HEK293 (cell line): ENCODE results near the gene AGMO.

Experiments used
- CTCF ChIA-PET: fragments of 350-600 bp; formaldehyde crosslinking; extraction: SDS; loops from one replicate; lab custom pipeline; 2021; ENCODE audit warnings: antibody characterized with exemption; lab: Yijun Ruan, JAX
- POLR2A ChIA-PET: fragments of 300-600 bp; formaldehyde crosslinking; extraction: SDS; loops from one replicate; lab custom pipeline; 2020; ENCODE audit warnings: antibody characterized with exemption, inconsistent platforms; lab: Yijun Ruan, JAX
- H3K27ac ChIP-seq: fragments of 200-500 bp; sonication (Bioruptor generic); 2 replicates; pipeline ENCODE4 v1.5.1; 2014; ENCODE audit warnings: low read depth, low read length, control low read depth, inconsistent platforms; ENCODE audit errors: extremely low read depth
- H3K36me3 ChIP-seq, 2 experiments: fragments of 200-500 bp in 1 of 2; sonication (Bioruptor generic) in 1 of 2; 1 replicate in 1 of 2; 2 replicates in 1 of 2; pipeline ENCODE4 v1.5.1; 2014 to 2017; ENCODE audit warnings: inconsistent platforms in 2 of 2, low read length in 2 of 2; ENCODE audit not compliant: control insufficient read depth in 2 of 2, insufficient read depth in 1 of 2
- H3K4me1 ChIP-seq: fragments of 200-500 bp; sonication (Bioruptor generic); 2 replicates; pipeline ENCODE4 v1.5.1; 2014; ENCODE audit warnings: mild to moderate bottlenecking, low read length, inconsistent platforms; ENCODE audit not compliant: control insufficient read depth, insufficient read depth
- H3K4me3 ChIP-seq: 2 replicates; pipeline ENCODE4 v1.5.1; 2011; ENCODE audit warnings: low read depth, mild to moderate bottlenecking, control low read depth, low read length, moderate library complexity
- H3K9me3 ChIP-seq: fragments of 200-500 bp; sonication (Bioruptor generic); 2 replicates; pipeline ENCODE4 v1.5.1; 2014; ENCODE audit warnings: low read depth, low read length, inconsistent platforms; ENCODE audit not compliant: control insufficient read depth, insufficient read depth
- GLI2 ChIP-seq: fragments of 450-650 bp; formaldehyde crosslinking; IDR thresholded peaks from 2 replicates; pipeline ENCODE4; 2017; ENCODE audit warnings: missing biosample characterization, missing genetic modification characterization, low read depth, borderline replicate concordance
- KLF16 ChIP-seq: fragments of 450-650 bp; formaldehyde crosslinking; IDR thresholded peaks from 2 replicates; pipeline ENCODE4 v1.5.1; 2017; ENCODE audit warnings: missing biosample characterization, missing genetic modification characterization
- RBAK ChIP-seq: fragments of 450-650 bp; formaldehyde crosslinking; IDR thresholded peaks from 2 replicates; pipeline ENCODE4 v1.5.1; 2016; ENCODE audit warnings: missing biosample characterization, missing genetic modification characterization
- SALL2 ChIP-seq: fragments of 450-650 bp; formaldehyde crosslinking; IDR thresholded peaks from 2 replicates; pipeline ENCODE4 v1.5.0; 2017; ENCODE audit warnings: missing biosample characterization, mild to moderate bottlenecking, missing genetic modification characterization, borderline replicate concordance
- ZFP69B ChIP-seq: fragments of 450-650 bp; formaldehyde crosslinking; IDR thresholded peaks from 2 replicates; pipeline ENCODE4 v1.5.1; 2016; ENCODE audit warnings: missing biosample characterization, missing genetic modification characterization
- ZIC2 ChIP-seq: fragments of 450-650 bp; formaldehyde crosslinking; IDR thresholded peaks from 2 replicates; pipeline ENCODE4 v1.5.1; 2016; ENCODE audit warnings: missing biosample characterization, missing genetic modification characterization
- ZNF121 ChIP-seq: fragments of 450-650 bp; formaldehyde crosslinking; IDR thresholded peaks from 2 replicates; pipeline ENCODE4 v1.5.1; 2016; ENCODE audit warnings: missing biosample characterization, missing genetic modification characterization
- ZNF132 ChIP-seq: fragments of 450-650 bp; formaldehyde crosslinking; IDR thresholded peaks from 2 replicates; pipeline ENCODE4 v1.5.1; 2017; ENCODE audit warnings: missing biosample characterization, missing genetic modification characterization, borderline replicate concordance
- ZNF211 ChIP-seq: fragments of 450-650 bp; formaldehyde crosslinking; IDR thresholded peaks from 2 replicates; pipeline ENCODE4 v1.5.1; 2016; ENCODE audit warnings: low read depth, missing biosample characterization, missing genetic modification characterization
- ZNF26 ChIP-seq: fragments of 450-650 bp; formaldehyde crosslinking; IDR thresholded peaks from 2 replicates; pipeline ENCODE4 v1.5.1; 2016; ENCODE audit warnings: missing biosample characterization, missing genetic modification characterization
- ZNF311 ChIP-seq: fragments of 450-650 bp; formaldehyde crosslinking; IDR thresholded peaks from 2 replicates; pipeline ENCODE4 v1.5.1; 2017; ENCODE audit warnings: missing biosample characterization, missing genetic modification characterization, borderline replicate concordance
- ZNF354C ChIP-seq: fragments of 450-650 bp; formaldehyde crosslinking; IDR thresholded peaks from 2 replicates; pipeline ENCODE4 v1.5.1; 2016; ENCODE audit warnings: missing biosample characterization, missing genetic modification characterization, low read depth, borderline replicate concordance
- ZNF362 ChIP-seq: fragments of 450-650 bp; formaldehyde crosslinking; IDR thresholded peaks from 2 replicates; pipeline ENCODE4 v1.5.1; 2016; ENCODE audit warnings: missing biosample characterization, missing genetic modification characterization
- ZNF37A ChIP-seq: fragments of 450-650 bp; IDR thresholded peaks from 2 replicates; pipeline ENCODE4 v1.5.1; 2018; ENCODE audit warnings: missing biosample characterization, missing genetic modification characterization
- ZNF398 ChIP-seq: fragments of 450-650 bp; formaldehyde crosslinking; IDR thresholded peaks from 2 replicates; pipeline ENCODE4 v1.5.1; 2017; ENCODE audit warnings: missing biosample characterization, missing genetic modification characterization
- ZNF48 ChIP-seq: fragments of 450-650 bp; formaldehyde crosslinking; IDR thresholded peaks from 2 replicates; pipeline ENCODE4 v1.5.1; 2016; ENCODE audit warnings: missing biosample characterization, missing genetic modification characterization
- ZNF555 ChIP-seq: fragments of 450-650 bp; formaldehyde crosslinking; conservative IDR thresholded peaks from 2 replicates; pipeline ENCODE4 v1.5.1; 2017; ENCODE audit warnings: missing biosample characterization, mild to moderate bottlenecking, missing genetic modification characterization, inconsistent platforms
- ZNF561 ChIP-seq: fragments of 450-650 bp; IDR thresholded peaks from 2 replicates; pipeline ENCODE4 v1.5.1; 2018; ENCODE audit warnings: missing biosample characterization, missing genetic modification characterization, borderline replicate concordance
- ZNF654 ChIP-seq: fragments of 450-650 bp; formaldehyde crosslinking; IDR thresholded peaks from 2 replicates; pipeline ENCODE4 v1.5.1; 2016; ENCODE audit warnings: low read depth, missing biosample characterization, missing genetic modification characterization
- ZNF707 ChIP-seq: fragments of 450-650 bp; formaldehyde crosslinking; IDR thresholded peaks from 2 replicates; pipeline ENCODE4 v1.5.1; 2016; ENCODE audit warnings: missing biosample characterization, missing genetic modification characterization
- ZNF777 ChIP-seq: fragments of 450-650 bp; formaldehyde crosslinking; IDR thresholded peaks from 2 replicates; pipeline ENCODE4 v1.5.1; 2017; ENCODE audit warnings: missing biosample characterization, missing genetic modification characterization, borderline replicate concordance
- ZNF837 ChIP-seq: fragments of 450-650 bp; formaldehyde crosslinking; IDR thresholded peaks from 2 replicates; pipeline ENCODE4 v1.5.1; 2016; ENCODE audit warnings: missing biosample characterization, missing genetic modification characterization
- ZSCAN16 ChIP-seq: fragments of 450-650 bp; formaldehyde crosslinking; IDR thresholded peaks from 2 replicates; pipeline ENCODE4 v1.5.1; 2016; ENCODE audit warnings: missing biosample characterization, missing genetic modification characterization
- TF ChIP-seq, protein P1 (sequence below): fragments of 450-650 bp; formaldehyde crosslinking; IDR thresholded peaks from 2 replicates; pipeline ENCODE4 v1.5.1; 2016; ENCODE audit warnings: missing biosample characterization, missing genetic modification characterization
- TF ChIP-seq, protein P2 (sequence below): fragments of 450-650 bp; formaldehyde crosslinking; IDR thresholded peaks from 2 replicates; pipeline ENCODE4 v1.5.0; 2017; ENCODE audit warnings: missing biosample characterization, missing genetic modification characterization, borderline replicate concordance

The AGMO gene

GRCh38 chr7:15610503-15610902, 48.7 kb upstream of the AGMO start (continued):
- TF ChIP-seq ZNF561 = no peak

GRCh38 chr7:15609287-15609686, 47.5 kb upstream of the AGMO start:
- no peak overlapping the region for H3K4me3 ChIP-seq
- H3K4me1 ChIP-seq = no peaks in the 10 kb centered on the region
- H3K36me3 ChIP-seq = no peaks in the 10 kb centered on the region
- H3K9me3 ChIP-seq = no peaks in the 10 kb centered on the region
- ChIA-PET CTCF (interaction anchor here (0.6 kb wide), 1 partner anchor 366 kb away, joined by 3 read pairs; no protein-coding TSS in a partner anchor), POLR2A (no interaction called here)
- no peak overlapping the region for H3K27ac ChIP-seq
- TF ChIP-seq ZNF211 = no peak
- no peak for TF ChIP-seq ZNF362
- no peak for TF ChIP-seq ZNF555 (tag by site-specific recombination)
- no peak for TF ChIP-seq ZNF707 (tag by site-specific recombination)
- no peak for TF ChIP-seq ZNF354C (tag by site-specific recombination)
- TF ChIP-seq ZNF777 (tag by site-specific recombination) = no peak
- no peak for TF ChIP-seq GLI2
- TF ChIP-seq ZNF654 (tag by site-specific recombination) = no peak
- TF ChIP-seq ZNF37A (tag by site-specific recombination) = no peak
- TF ChIP-seq ZNF837 (tag by site-specific recombination) = no peak
- TF ChIP-seq ZNF121 (tag by site-specific recombination) = no peak
- TF ChIP-seq, protein P1, sequence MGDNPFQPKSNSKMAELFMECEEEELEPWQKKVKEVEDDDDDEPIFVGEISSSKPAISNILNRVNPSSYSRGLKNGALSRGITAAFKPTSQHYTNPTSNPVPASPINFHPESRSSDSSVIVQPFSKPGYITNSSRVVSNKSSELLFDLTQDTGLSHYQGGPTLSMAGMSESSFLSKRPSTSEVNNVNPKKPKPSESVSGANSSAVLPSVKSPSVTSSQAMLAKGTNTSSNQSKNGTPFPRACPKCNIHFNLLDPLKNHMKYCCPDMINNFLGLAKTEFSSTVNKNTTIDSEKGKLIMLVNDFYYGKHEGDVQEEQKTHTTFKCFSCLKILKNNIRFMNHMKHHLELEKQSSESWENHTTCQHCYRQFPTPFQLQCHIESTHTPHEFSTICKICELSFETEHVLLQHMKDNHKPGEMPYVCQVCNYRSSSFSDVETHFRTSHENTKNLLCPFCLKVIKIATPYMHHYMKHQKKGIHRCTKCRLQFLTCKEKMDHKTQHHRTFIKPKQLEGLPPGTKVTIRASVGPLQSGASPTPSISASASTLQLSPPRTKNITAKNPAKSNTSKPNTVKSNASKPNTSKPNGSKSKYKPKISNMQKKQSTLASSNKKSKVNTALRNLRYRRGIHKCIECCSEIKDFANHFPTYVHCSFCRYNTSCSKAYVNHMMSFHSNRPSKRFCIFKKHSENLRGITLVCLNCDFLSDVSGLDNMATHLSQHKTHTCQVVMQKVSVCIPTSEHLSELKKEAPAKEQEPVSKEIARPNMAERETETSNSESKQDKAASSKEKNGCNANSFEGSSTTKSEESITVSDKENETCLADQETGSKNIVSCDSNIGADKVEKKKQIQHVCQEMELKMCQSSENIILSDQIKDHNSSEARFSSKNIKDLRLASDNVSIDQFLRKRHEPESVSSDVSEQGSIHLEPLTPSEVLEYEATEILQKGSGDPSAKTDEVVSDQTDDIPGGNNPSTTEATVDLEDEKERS (tag by site-specific recombination) = no peak
- TF ChIP-seq ZIC2 = no peak
- TF ChIP-seq ZFP69B = no peak
- no peak for TF ChIP-seq ZNF311 (tag by site-specific recombination)
- TF ChIP-seq ZSCAN16 = no peak

DNA sequence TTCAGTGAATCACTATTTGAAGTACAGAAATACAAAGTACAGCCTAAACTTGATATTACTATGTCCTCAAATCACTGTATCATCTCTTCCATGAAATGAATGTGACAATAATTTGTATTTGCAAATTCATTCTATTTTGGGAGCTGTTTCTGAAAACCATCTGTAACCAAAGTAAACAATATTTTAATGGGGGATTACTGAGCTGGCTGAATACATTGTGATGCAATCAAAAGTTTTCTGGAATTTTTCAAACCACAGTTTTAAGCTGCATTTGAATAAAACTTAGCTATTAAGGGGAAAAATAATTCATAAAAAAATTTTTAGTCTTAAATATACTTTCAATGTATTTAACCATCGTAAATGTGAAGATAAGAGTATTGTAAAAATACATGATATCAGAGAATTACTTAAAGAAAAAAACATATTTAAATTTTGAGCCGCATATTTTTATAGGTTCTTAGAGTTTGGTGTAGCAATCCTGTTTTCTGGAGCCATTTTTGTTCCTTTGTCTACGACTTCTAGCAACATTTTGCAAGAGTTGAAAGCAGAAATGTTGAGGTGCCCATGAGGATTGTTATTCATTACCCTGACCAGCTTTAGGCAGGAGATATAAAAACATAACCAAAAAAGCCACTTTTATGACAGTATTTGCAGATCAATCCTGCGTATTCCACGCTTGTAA, 45.9 kb upstream of the AGMO start:
- no peak overlapping the region for H3K27ac ChIP-seq
- ChIA-PET CTCF (interaction anchor here (0.6 to 0.7 kb wide), 2 partner anchors 19 to 410 kb away, joined by 3 to 4 read pairs; no protein-coding TSS in a partner anchor), POLR2A (no interaction called here)
- no peak overlapping the region for H3K4me3 ChIP-seq
- no peaks in the 10 kb centered on the region for H3K36me3 ChIP-seq
- no peaks in the 10 kb centered on the region; the same call in 1 of the 2 replicates for H3K4me1 ChIP-seq
- H3K9me3 ChIP-seq = no peaks in the 10 kb centered on the region
- TF ChIP-seq ZNF398 (tag by site-specific recombination) (no peak), KLF16 (tag by site-specific recombination) (no peak), ZNF26 (tag by site-specific recombination) (no peak), ZNF132 (tag by site-specific recombination) (no peak), SALL2 (no peak), RBAK (no peak), ZNF48 (tag by site-specific recombination) (no peak)
- TF ChIP-seq, protein P2, sequence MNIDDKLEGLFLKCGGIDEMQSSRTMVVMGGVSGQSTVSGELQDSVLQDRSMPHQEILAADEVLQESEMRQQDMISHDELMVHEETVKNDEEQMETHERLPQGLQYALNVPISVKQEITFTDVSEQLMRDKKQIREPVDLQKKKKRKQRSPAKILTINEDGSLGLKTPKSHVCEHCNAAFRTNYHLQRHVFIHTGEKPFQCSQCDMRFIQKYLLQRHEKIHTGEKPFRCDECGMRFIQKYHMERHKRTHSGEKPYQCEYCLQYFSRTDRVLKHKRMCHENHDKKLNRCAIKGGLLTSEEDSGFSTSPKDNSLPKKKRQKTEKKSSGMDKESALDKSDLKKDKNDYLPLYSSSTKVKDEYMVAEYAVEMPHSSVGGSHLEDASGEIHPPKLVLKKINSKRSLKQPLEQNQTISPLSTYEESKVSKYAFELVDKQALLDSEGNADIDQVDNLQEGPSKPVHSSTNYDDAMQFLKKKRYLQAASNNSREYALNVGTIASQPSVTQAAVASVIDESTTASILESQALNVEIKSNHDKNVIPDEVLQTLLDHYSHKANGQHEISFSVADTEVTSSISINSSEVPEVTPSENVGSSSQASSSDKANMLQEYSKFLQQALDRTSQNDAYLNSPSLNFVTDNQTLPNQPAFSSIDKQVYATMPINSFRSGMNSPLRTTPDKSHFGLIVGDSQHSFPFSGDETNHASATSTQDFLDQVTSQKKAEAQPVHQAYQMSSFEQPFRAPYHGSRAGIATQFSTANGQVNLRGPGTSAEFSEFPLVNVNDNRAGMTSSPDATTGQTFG (tag by site-specific recombination) = no peak
